Measurements from ENCODE around the gene MAN2B2. TPM values are rescaled to one million over a fixed set of nuclear protein-coding genes. Genes with fewer than 3 reads are reported as not detected.

Gene MAN2B2
- total RNA-seq, 2 experiments from 2014 or later = 13.7 to 19.4 TPM

DNA sequence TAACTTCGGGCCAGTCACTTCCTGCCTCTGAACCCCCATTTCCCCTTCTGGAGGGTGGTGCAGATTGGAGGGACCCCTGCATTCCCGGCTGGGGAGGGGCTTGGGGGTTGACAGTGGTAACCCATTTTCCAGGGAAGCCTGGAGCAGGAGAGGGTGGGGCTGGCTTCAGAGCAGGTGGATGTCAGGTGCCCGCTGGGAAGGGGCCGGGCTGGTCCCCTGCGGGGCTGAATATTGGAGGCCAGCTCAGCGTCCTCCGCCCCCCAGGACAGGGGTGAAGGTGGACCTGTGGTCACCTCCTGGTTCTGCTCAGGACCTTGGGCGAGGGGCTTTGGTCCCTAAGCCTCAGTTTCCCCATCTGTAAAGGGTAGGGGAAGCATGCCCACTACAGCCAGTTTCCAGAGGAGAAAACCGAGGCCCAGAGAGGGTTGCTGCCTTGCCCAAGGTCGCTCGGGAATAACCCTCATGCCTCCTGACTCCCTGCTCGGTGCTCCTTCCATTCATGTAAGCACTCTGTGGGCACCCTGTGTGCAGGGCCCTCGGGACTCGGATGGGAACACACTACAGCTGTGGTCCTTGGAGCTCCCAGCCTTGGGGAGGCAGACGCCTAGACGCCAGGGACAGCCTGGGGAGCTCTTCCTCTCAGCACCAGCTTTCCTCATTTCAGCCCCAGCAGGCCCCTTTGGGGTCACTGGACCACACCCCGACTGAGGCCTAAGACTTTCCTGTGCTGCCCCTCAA is 683 bp downstream of the MAN2B2 start:
- DNase-seq (ENCODE audit: low spot score) = no peak
- Histone ChIP-seq H2AFZ (ENCODE audit: low read length) (peak overlapping the region; percentile 87), H3K36me3 (ENCODE audit: insufficient read depth, low read length) (peaks cover 33% of the 10 kb centered on the region), H3K4me3 (ENCODE audit: low read depth, low read length, poor library complexity, severe bottlenecking) (peak overlapping the region; percentile 89), H4K20me1 (ENCODE audit: insufficient read depth, low read length) (no peaks in the 10 kb centered on the region), H3K79me2 (ENCODE audit: insufficient read depth, low read depth, low read length) (no peaks in the 10 kb centered on the region; the same call in 1 of the 2 replicates), H3K4me1 (ENCODE audit: insufficient read depth, low read length, poor library complexity, severe bottlenecking) (peaks cover 9% of the 10 kb centered on the region), H3K27ac (ENCODE audit: low read depth, low read length, poor library complexity, severe bottlenecking) (no peak overlapping the region), H3K9me2 (ENCODE audit: insufficient read depth, low read length) (no peaks in the 10 kb centered on the region), H3K9me3 (ENCODE audit: low read length) (no peaks in the 10 kb centered on the region), H3K4me2 (ENCODE audit: low read length) (peak overlapping the region; percentile 89)
- POLR2A ChIA-PET = interaction anchor here (1.2 kb wide), 2 partner anchors 58 to 333 kb away, joined by 3 to 6 read pairs; no protein-coding TSS in a partner anchor
- intact Hi-C loops (cut with micrococcal nuclease; ENCODE audit: unreplicated experiment) = no loop called here
- TF ChIP-seq EZH2phosphoT487 (IDR thresholded peaks at IDR 0.05; ENCODE audit: borderline replicate concordance, low read depth, low read length) (no peak), CTCF (conservative IDR thresholded peaks at IDR 0.05; ENCODE audit: low read length) (no peak)
- no TSS peak for BruUV-seq (replicated peaks)
- CTCF ChIA-PET (ENCODE audit: unreplicated experiment) = interaction anchor here (0.5 to 1.0 kb wide), 2 partner anchors 16 to 64 kb away, joined by 3 to 5 read pairs; no protein-coding TSS in a partner anchor

GRCh38 chr4:6576512-6576911 is 1.5 kb downstream of the MAN2B2 start:
- intact Hi-C loops (cut with micrococcal nuclease; ENCODE audit: unreplicated experiment) = no loop called here
- POLR2A ChIA-PET = no interaction called here

More at GRCh38 chr4:6576512-6576911, 1.5 kb downstream of the MAN2B2 start:
- Histone ChIP-seq H3K4me3 (ENCODE audit: low read depth, low read length, poor library complexity, severe bottlenecking) (no peak overlapping the region), H2AFZ (ENCODE audit: low read length) (no peak overlapping the region), H3K4me2 (ENCODE audit: low read length) (no peak overlapping the region), H3K27ac (ENCODE audit: low read depth, low read length, poor library complexity, severe bottlenecking) (no peak overlapping the region), H3K36me3 (ENCODE audit: insufficient read depth, low read length) (peaks cover 40% of the 10 kb centered on the region), H4K20me1 (ENCODE audit: insufficient read depth, low read length) (no peaks in the 10 kb centered on the region), H3K9me2 (ENCODE audit: insufficient read depth, low read length) (no peaks in the 10 kb centered on the region), H3K4me1 (ENCODE audit: insufficient read depth, low read length, poor library complexity, severe bottlenecking) (peaks cover 9% of the 10 kb centered on the region), H3K79me2 (ENCODE audit: insufficient read depth, low read depth, low read length) (no peaks in the 10 kb centered on the region; the same call in 1 of the 2 replicates), H3K9me3 (ENCODE audit: low read length) (no peaks in the 10 kb centered on the region)
- no TSS peak for BruUV-seq (replicated peaks)
- DNase-seq (ENCODE audit: low spot score) = no peak
- CTCF ChIA-PET (ENCODE audit: unreplicated experiment) = no interaction called here
- no peak for TF ChIP-seq CTCF (conservative IDR thresholded peaks at IDR 0.05; ENCODE audit: low read length)
- no peak for TF ChIP-seq EZH2phosphoT487 (IDR thresholded peaks at IDR 0.05; ENCODE audit: borderline replicate concordance, low read depth, low read length)
